GM10266 (cell line): ENCODE measurements around the gene MAP3K13.
"Not testable (repeated sequence)": the region's sequence is repeated elsewhere in the genome, so short reads cannot be mapped to it uniquely, and the experiment has no call there.

Experiments used
- DNase-seq: peaks from one replicate; pipeline ENCODE4 v3.0.0; 2012; ENCODE audit errors: extremely low spot score
- TF ChIP-seq, protein P1 (sequence below): IDR thresholded peaks from 2 replicates; pipeline ENCODE4 v1.5.1; 2012; ENCODE audit warnings: mild to moderate bottlenecking, low read depth; ENCODE audit not compliant: control insufficient read depth, insufficient read depth; ENCODE audit errors: missing control alignments

MAP3K13 gene

DNA sequence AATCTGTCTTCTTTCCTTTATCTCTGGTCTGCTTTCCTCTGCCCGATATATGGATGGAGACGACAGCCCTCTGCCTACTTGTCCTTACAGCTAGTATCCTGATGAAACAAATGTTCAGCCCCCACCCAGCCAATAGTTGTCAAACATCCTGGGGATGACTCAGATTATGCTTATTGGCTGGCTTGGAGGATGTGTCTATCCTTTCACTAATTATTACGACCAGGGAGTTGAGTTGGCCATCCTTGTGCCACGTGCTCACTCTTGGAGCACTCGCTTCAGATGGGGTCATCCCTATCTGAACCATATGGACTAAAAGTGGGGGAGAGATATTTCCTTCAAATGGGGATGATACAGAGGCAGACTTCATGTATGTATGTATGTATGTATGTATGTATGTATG is 6.4 kb upstream of the MAP3K13 start:
- TF ChIP-seq, protein P1, sequence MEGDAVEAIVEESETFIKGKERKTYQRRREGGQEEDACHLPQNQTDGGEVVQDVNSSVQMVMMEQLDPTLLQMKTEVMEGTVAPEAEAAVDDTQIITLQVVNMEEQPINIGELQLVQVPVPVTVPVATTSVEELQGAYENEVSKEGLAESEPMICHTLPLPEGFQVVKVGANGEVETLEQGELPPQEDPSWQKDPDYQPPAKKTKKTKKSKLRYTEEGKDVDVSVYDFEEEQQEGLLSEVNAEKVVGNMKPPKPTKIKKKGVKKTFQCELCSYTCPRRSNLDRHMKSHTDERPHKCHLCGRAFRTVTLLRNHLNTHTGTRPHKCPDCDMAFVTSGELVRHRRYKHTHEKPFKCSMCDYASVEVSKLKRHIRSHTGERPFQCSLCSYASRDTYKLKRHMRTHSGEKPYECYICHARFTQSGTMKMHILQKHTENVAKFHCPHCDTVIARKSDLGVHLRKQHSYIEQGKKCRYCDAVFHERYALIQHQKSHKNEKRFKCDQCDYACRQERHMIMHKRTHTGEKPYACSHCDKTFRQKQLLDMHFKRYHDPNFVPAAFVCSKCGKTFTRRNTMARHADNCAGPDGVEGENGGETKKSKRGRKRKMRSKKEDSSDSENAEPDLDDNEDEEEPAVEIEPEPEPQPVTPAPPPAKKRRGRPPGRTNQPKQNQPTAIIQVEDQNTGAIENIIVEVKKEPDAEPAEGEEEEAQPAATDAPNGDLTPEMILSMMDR, result no peak
- no peak for DNase-seq

DNA sequence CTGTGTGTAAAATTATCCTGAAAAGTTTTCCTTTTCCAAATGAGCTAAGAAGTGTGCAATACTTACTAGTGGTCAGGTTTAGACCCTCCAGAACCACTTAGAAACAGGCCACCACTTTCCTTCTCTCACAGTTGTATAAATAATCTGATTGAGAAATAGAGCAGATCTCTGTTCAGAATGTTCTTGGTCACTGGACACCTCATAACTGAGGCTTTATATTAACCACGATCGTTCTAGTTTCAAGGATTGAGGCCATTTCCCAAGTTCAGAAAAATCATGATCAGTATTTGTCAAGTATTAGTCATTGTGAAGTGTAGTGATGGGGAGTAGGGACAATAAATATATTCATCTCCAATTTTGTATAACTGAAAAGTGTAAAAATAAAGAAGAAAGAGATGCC is 1.0 kb upstream of the MAP3K13 start:
- no peak for DNase-seq
- TF ChIP-seq, protein P1, result no peak

DNA sequence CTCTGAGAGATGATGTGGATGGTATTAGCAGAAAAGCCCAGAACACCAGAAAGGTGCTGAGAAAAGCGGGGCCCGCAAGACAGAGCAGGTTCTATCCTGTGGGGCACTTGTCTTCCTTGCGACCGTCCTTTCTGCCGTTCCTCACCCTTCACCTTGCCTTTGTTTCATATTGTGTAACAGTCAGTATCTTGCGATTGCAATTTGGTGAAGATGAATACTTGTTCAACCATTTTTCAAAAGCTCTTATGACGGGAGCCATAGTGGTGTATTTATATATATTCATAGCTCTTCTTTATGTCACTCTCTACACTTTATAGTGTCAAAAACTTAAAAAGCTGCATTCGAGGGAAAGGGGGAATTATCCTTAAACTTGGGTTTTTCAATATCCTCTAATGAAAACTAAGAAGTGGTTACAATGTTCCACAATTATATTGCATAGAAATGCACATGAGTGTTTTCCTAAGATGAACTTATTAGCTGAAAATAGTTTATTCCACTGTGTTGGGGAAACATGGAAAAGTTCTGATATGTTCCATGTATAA is 797 bp downstream of the MAP3K13 start:
- TF ChIP-seq, protein P1, result no peak
- no peak for DNase-seq

DNA sequence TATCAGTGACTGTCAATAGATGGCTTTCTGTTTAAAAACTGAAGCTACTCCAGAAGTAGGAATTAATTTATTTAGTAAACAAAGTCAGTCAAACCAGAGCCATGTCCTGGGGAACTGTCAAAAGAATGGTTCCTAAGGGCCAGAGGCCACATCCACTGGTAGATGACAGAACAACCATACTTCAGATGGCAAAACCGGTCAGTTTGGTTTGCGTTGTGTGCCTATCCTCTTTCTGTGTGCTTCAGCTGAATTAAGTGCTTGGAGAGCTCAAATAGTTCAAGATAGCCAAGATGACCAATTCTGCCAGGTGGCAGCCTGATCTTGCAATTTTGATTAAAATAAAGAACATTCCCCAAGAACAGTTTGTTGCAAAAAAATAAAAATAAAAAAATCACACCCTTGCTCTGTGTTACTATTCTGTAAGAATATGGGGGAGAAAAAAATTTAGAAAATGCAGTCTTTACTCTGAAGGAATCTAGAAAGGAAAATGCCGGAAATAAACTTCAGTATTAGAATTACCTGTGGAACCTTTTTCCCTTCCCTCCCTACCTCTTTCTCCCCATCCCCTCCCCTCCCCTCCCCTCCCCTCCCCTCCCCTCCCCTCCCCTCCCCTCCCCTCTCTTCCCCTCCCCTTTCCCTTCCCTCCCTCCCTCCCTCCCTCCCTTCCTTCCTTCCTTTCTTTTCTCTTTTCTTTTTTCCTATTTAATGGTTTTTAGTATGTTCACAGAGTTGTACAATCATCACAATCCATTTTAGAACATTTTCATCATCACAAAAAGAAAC is 2.5 kb downstream of the MAP3K13 start:
- DNase-seq, result no peak
- TF ChIP-seq, protein P1, result no peak

DNA sequence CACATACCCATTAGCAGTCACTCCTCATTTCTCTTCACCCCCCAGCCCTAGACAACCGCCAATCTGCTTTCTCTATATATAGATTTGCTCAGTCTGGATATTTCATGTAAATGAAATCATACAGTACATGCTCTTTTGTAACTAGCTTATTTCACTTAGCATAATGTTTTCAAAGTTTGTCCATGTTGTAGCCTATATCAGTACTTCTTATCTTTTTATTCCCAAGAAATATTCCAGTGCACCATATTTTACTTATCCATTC is 3.1 kb downstream of the MAP3K13 start:
- TF ChIP-seq, protein P1, result no peak
- DNase-seq, result no peak

DNA sequence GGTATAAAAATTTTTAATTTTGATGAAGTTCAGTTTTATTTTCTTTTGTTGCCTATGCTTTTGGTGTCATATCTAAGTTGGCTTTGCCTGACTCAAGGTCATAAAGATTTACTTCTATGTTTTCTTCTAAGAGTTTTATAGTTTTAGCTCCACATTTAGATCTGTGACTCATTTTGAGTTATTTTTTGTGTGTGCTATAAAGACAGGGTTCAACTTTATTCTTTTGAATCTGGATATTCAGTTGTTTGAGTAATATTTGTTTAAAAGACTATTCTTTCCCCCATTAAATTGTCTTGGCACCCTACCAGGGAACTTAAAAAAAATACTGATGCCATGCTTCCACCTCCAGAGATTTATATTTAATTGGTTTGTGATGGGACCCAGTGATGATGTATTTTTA is 4.0 kb downstream of the MAP3K13 start:
- no peak for DNase-seq
- TF ChIP-seq, protein P1, result no peak

DNA sequence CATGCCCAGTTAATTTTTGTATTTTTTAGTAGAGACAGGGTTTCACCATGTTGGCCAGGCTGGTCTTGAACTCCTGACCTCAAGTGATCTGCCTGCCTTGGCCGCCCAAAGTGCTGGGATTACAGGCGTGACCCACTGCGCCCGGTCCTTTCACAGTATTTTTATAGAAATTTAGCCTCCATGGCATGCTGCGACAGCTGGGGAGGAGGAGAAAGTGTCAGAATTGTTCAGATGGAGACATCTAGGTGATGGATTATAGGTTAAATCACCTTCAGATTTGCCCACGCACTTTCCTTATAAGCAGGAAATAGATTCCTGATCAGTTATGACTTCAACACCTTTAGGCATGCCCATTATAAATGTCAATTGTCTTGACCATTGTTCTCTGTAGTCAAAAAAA is 7.4 kb downstream of the MAP3K13 start:
- not testable (repeated sequence) for DNase-seq
